Chondrocyte (in vitro differentiated cells): ENCODE data around the gene GMPR. TPM values are rescaled to one million over a fixed set of nuclear protein-coding genes. Genes with fewer than 3 reads are reported as not detected.

Experiments
- DNase-seq: peaks from one replicate; pipeline ENCODE4 v3.0.0; 2021; ENCODE audit warnings: mixed read lengths, low spot score
- H3K27ac Mint-ChIP-seq: one replicate; pipeline ENCODE4 v1.8.0; 2021; ENCODE audit warnings: mild to moderate bottlenecking, moderate library complexity, mixed read lengths; ENCODE audit not compliant: unreplicated experiment
- H3K27me3 Mint-ChIP-seq: 2 replicates; pipeline ENCODE4 v1.8.0; 2021; ENCODE audit warnings: low read depth, mixed read lengths
- H3K36me3 Mint-ChIP-seq: 2 replicates; pipeline ENCODE4 v1.8.0; 2021; ENCODE audit warnings: low read depth, mixed read lengths
- H3K4me1 Mint-ChIP-seq: 2 replicates; pipeline ENCODE4 v1.8.0; 2021; ENCODE audit warnings: low read depth, mild to moderate bottlenecking, mixed read lengths
- H3K4me3 Mint-ChIP-seq: one replicate; pipeline ENCODE4 v1.8.0; 2021; ENCODE audit warnings: mild to moderate bottlenecking, moderate library complexity, mixed read lengths; ENCODE audit not compliant: unreplicated experiment
- H3K9me3 Mint-ChIP-seq: 2 replicates; pipeline ENCODE4 v1.8.0; 2021; ENCODE audit warnings: low read depth, mixed read lengths
- CTCF ChIP-seq: fragments of 200-600 bp; sonication (generic); IDR thresholded peaks from 2 replicates; pipeline ENCODE4 v1.5.0; 2021; ENCODE audit warnings: antibody characterized with exemption, mild to moderate bottlenecking, moderate library complexity
- total RNA-seq: library from RNA; stranded (reverse); gene quantifications from 3 replicates; pipeline ENCODE4 v1.2.1, GENCODE V29; 2021

Gene GMPR
- total RNA-seq, 1 donor from 2014 or later, result 9.7 TPM

DNA sequence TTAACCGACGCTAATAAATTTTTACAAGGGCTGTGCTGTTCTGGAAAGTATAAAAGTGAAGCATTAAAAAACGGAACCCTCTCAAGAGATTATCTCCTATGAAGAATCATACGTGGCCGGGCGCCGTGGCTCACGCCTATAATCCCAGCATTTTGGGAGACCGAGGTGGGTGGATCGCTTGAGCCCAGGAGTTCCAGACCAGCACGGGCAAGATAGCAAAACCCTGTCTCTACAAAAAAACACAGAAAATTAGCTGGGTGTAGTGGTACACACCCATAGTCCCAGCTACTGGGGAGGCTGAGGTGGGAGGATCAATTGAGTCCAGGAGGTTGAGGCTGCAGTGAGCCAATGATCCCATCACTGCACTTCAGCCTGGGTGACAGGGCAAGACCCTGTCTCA is 83.4 kb downstream of the GMPR start:
- DNase-seq, result no peak
- Mint-ChIP-seq H3K4me1 (peaks cover 72% of the 10 kb centered on the region), H3K27me3 (no peaks in the 10 kb centered on the region), H3K36me3 (peaks cover 13% of the 10 kb centered on the region), H3K4me3 (no peak overlapping the region), H3K27ac (peak overlapping the region; percentile 27), H3K9me3 (no peaks in the 10 kb centered on the region)
- no peak for TF ChIP-seq CTCF

- no peak overlapping the region for H3K4me3 Mint-ChIP-seq
- peaks cover 66% of the 10 kb centered on the region for H3K4me1 Mint-ChIP-seq
- H3K27ac Mint-ChIP-seq, result no peak overlapping the region
Observed at GRCh38 chr6:16322666-16323312, 84.4 kb downstream of the GMPR start.

DNA sequence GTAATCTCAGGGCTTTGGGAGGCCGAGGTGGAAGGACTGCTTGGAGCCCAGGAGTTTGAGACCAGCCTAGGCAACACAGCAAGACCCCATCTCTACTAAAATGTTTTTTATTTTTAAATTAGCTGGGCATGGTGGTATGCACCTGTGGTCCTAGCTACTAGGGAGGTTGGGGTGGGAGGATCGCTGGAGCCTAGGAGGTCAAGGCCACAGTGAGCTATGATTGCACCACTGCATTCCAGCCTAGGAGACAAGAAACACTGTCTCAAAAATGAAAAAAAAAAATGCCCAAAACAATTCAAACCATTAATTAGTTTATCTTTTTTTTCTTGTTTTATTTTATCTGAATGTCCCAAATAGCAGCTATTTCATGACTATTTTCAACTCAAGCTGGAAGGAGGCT is 85.8 kb downstream of the GMPR start:
- Mint-ChIP-seq H3K27me3 (no peaks in the 10 kb centered on the region), H3K27ac (no peak overlapping the region), H3K36me3 (peaks cover 19% of the 10 kb centered on the region), H3K4me3 (no peak overlapping the region), H3K4me1 (peaks cover 52% of the 10 kb centered on the region), H3K9me3 (no peaks in the 10 kb centered on the region)
- TF ChIP-seq CTCF, result no peak
- DNase-seq, result no peak

More at GRCh38 chr6:16322666-16323312, 84.4 kb downstream of the GMPR start:
- no peak for DNase-seq
- TF ChIP-seq CTCF, result no peak
- H3K27me3 Mint-ChIP-seq, result no peaks in the 10 kb centered on the region
- peaks cover 16% of the 10 kb centered on the region for H3K36me3 Mint-ChIP-seq
- no peaks in the 10 kb centered on the region for H3K9me3 Mint-ChIP-seq

- DNase-seq, result no peak
- Mint-ChIP-seq H3K4me3 (no peak overlapping the region), H3K9me3 (no peaks in the 10 kb centered on the region), H3K4me1 (peaks cover 49% of the 10 kb centered on the region), H3K36me3 (peaks cover 19% of the 10 kb centered on the region), H3K27ac (peak overlapping the region; percentile 33), H3K27me3 (no peaks in the 10 kb centered on the region)
- no peak for TF ChIP-seq CTCF
Observed at GRCh38 chr6:16324606-16325225, 86.3 kb downstream of the GMPR start.

DNA sequence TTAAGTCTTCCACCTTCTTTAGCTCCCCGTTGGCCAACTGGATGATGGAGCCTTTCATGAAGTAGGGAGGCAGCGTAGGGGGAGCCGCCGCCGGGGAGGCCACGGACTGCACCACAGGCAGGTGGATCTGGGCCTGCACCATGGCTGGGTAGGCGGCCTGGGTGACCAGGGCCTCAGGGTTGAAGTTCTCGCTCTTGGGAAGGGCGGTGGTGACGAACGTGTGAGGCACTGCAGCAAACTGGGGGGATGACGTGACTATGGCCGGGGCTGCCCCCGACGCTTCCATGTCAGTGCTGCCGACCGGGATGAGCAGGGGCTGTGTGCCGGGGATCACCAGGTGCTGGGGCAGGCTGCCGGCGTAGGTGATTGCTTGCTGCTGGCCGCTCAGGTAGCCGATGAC is 88.1 kb downstream of the GMPR start:
- H3K36me3 Mint-ChIP-seq, result peaks cover 19% of the 10 kb centered on the region
- no peaks in the 10 kb centered on the region for H3K9me3 Mint-ChIP-seq
- H3K4me1 Mint-ChIP-seq, result peaks cover 31% of the 10 kb centered on the region
- H3K27ac Mint-ChIP-seq, result no peak overlapping the region
- no peak for TF ChIP-seq CTCF
- no peaks in the 10 kb centered on the region for H3K27me3 Mint-ChIP-seq
- no peak for DNase-seq
- H3K4me3 Mint-ChIP-seq, result no peak overlapping the region
